HG03175 (cell line): Measurements from ENCODE around the gene NALCN.
"Not testable (repeated sequence)": the region's sequence is repeated elsewhere in the genome, so short reads cannot be mapped to it uniquely, and the experiment has no call there.

ENCODE experiments used
- ATAC-seq: cut with Tn5 transposase; IDR thresholded peaks from one replicate; pipeline ENCODE4 v1.9.1; 2021; ENCODE audit warnings: mild to moderate bottlenecking, moderate library complexity; ENCODE audit not compliant: unreplicated experiment

The NALCN gene

DNA sequence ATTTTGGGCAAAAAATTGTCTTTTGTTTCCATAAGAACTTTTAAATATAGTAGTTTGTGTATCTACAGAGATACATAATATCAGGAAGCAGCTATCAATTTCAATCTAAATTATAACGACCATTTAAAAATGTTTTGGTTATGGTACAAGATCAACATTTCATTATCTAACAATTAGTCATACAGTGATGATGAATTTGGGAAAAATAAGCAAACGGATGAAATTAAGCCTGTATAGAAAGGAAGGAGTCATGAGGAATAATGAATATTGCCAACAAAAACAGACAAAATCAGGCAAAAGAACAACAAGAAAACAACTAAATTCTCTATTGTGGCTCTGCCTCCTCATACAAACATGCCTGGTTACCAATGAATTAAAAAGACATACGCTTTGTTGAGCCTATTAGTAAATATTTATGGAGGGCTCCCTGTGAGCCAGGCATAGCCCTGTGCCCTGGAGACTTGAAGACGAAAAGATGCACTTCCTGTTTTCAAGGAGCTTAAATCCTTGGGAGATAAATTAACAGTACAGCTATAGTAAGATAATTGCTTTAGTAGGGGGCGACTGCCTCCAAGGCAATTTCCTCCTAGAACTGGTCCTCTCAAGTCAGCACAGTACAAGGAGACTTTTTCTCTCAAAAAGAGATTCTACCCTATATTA, 73.0 kb downstream of the NALCN start:
- ATAC-seq = no peak

DNA sequence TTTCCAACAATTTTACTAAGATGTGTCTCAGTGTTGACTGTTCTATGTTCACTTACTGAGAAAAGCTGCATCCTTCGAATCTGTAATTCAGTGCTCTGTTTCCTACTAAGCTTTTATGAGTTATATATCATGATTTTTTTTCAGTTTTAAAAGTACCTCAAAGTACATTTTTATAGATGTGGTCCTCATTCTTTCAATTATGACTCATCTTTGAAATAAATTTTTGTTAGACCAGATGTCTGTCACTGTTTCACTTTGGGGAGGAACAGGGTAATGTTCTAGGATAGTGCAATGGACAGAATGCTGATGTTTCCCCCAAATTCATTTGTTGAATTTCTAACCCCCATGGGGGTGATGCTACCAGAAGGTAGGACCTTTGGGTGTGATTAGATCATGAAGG, 74.8 kb downstream of the NALCN start:
- no peak for ATAC-seq

DNA sequence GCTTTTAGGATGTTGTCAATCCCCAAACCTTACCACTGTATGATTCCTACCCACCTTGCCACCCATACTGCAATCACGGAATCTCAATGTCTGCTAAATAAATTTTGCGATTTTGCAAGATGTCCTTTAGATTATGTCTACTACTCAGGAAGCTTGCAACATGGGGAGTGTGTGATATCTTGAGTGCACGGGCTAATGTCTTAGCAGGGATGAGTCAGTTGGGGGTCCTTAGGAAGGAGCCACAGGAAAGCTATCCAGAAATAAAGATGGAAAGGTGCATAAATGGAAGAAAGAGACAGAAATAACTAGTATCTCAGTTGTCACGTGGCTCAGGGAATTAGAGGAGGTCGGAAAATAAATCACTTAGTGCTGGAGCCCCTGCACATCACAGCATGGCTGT, 77.1 kb downstream of the NALCN start:
- ATAC-seq = no peak

DNA sequence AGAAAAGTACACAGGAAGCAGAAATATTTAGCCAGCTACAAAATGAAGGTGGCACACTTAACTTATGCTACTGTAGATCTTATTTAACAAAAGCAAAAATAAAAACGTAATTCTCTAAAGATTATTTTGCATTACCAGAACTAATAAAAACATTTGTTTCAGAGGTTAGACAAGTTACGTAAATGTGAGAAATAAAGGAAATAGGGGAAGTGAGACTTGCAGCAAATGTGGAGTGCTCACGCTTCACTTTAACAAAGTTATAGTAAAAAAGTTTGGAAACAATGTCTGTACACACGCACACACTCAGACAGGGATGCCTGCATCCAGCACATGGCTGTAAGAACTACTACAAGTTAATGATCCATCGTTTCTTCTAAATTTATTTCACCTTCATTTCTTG, 83.7 kb downstream of the NALCN start:
- no peak for ATAC-seq

DNA sequence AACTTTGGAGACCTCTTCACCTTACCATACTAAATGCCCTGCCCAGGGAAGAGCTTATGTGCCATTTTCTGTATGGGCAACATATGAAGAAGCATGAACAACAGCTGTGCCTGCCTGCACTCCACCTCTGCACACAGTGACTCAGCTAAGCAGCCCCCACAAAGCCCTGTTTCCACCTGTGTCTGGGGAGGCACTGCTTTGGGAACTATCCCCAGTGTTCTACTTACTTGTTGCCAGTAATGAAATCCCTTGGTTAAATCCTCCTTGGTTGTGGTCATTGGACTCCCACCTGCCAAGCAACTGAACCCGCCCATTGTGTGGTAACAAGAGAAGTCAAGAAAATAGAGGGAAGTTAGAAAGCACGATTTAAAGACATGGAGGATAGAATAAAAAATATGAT, 84.6 kb downstream of the NALCN start:
- ATAC-seq = no peak

DNA sequence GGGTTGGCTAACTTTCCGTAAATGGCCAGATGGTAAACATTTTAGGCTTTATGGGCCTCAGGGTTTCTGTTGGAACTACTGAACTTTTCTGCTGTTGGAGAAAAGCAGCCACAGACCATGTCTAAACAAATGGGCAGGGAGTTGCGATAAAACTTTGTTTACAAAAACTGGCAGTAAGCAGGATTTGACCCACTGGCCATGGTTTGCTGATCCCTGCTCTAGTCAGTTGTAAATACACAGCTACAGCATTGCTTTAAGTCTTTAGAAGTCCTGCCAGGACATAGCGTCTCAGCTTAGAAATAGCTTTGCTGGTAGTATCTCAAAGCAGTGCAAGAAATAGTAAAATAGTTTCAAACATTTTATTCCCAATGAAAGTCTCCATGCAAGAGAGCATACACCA, 88.4 kb downstream of the NALCN start:
- no peak for ATAC-seq

DNA sequence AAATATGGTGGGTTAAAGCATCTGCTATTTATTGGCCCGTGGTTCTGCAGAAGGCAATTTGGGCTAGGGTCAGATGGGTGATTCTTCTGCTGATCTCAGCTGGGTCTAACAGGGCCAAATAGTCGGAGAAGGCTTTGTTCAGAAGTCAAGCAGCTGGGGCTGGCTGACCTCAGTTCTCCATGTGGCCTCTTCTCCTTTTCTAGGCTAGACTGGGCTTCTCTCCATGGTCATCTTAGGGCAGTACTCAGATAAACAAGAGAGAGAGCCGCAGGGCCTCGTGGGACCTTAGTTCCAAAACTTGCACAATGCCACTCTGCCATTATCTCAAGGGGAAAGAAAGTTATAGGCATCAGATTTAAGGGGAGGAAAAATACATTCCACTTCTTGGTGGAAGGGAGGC, 89.6 kb downstream of the NALCN start:
- no peak for ATAC-seq

DNA sequence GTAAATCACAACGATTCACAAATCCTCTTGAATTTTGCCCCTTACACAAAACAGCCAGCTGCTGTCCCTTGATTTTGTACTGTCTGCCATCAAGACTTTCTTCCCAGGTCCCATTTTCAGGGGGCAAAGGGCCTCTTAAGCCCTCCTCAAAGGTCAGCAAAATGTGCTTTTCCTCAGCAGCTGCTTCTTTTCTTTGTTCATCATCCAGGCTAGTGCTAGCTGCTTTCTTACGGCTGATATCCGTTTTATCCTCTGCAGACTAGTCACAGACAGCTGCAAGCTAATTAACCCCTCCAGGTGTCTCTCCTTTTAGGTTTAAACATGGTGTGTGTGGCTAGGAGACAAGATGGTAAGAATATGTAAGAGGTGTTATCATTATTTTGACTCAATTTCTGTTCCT, 90.9 kb downstream of the NALCN start:
- no peak for ATAC-seq

DNA sequence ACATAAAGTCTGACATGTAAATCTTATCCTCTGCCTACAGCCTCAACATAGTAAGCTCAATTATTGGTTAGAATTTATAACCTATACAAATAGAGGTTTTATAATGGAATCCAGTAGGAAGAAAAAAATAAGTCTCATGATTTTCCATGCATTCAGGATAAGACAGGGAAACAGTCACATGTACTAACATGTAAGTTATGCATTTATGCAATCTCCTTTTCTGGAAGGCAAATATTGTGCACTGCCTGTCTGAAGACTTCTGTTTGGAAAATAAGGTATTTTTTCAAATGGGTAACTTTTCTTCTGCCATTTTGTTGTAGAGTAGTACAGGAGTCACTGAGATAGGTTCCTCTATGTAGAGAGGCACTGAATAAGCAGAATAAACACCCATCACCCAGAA, 92.7 kb downstream of the NALCN start:
- ATAC-seq = no peak

DNA sequence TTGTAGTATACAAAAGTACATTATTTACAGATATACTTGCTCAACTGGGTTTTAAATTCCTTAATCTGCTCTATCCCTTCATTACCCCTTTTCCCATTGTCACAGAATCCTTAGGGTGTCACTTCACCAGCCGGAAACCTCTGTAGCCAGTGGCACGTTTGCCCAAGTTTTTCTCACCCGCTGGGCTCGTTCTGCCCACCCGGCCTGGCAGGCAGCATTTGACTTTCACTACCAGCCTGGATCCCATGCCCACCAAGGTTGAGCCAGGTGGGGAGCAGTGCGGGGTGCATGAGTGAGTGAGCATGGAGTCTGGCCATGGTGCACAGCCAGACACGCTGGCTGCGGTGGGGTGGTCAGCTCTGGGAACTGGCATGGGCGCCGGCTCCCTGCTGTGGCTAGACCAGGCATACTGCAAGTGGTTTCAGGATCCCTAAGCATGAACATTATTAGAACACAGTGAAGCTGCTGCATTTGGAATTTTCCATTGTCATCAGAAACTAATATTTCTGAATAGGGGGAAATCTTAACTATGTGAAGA, 98.3 kb downstream of the NALCN start:
- no peak for ATAC-seq

DNA sequence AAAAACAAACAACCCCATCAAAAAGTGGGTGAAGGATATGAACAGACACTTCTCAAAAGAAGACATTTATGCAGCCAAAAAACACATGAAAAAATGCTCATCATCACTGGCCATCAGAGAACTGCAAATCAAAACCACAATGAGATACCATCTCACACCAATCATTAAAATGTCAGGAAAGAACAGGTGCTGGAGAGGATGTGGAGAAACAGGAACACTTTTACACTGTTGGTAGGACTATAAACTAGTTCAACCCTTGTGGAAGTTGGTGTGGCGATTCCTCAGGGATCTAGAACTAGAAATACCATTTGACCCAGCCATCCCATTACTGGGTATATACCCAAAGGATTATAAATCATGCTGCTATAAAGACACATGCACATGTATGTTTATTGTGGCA, 102.8 kb downstream of the NALCN start:
- not testable (repeated sequence) for ATAC-seq

DNA sequence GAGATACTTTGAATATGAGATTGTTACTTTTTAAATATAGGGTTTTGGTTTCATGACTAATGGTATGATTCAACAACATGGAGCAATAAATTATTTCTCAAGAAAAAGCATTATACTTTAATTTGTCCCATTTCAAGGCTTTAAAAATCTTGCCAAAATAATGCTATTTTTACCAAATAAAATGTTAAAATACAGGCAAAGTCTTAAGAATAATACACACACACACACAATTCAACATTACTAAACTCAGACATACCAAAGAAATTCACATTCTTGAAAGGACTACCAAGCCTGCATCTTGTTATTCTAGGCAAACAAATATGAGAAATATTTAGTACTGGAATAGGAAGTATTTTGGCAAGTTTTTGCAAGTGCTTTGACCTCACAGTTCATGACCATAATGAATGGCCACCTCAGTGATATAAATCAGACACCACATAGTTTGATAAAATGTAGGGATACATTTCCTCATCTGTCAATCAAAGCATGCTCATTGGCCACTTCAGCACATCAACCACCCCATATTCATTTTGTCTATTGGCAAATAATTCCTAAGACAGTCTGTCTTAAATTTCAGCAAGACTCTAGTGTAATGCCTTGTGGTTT, 107.2 kb downstream of the NALCN start:
- ATAC-seq = no peak

DNA sequence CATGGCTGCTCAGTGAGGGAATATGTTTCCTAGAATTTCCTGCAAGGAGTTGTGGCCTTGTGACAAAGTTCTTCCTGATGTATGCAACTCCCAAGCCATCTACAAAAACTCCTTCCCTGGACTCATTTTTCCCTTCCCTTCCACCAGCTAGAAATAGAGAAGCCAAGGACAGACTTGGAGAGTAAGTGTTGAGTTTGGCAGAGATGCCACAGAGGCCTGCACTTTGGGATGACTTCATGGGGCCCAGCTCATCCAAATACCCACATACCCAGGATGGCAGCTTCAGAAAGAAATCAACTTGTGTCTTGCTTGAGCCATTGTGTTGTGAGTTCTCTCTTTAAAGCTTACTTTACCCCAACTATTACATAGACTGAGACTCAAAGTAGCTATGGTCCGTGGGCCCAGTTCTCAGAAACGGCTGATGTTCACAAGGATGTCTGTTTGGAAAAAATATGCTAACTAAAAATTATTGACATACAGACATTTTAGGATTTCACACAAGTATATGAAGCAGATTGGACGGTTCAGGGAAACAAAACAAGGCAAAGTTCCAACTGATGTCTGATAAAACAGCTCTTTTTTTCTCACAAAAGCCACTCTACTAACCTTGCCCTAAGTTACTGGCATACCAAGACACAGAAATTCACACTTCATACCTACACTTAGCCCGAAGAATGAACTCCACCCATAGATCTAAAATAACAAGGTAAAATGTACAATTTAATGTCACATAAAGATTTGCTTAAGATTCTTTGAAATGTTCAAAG, 107.9 kb downstream of the NALCN start:
- no peak for ATAC-seq

DNA sequence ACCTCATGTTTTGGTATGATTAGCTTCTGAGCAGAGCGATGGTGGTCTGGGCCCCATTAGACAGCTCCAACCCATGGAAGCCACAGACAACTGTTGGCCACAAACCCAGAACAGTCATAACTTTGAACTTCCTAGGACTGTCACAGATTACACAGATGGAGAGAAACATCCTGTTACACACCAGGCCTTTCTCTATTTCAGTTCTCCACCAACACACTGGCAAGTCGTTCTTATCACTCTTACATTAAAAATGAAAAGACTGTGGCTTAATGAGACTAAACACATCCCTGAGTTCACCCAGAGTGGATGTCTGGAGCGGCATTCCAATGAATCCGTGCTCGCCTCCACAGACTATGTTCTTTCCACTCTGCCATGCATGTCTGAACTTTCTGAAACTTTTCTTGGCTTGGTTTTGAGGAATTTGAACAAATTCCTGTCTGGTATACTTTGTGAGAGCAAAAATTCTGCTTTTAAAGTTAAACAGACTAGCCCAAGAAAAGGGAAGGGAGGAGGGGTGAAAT, 109.1 kb downstream of the NALCN start:
- ATAC-seq = no peak

DNA sequence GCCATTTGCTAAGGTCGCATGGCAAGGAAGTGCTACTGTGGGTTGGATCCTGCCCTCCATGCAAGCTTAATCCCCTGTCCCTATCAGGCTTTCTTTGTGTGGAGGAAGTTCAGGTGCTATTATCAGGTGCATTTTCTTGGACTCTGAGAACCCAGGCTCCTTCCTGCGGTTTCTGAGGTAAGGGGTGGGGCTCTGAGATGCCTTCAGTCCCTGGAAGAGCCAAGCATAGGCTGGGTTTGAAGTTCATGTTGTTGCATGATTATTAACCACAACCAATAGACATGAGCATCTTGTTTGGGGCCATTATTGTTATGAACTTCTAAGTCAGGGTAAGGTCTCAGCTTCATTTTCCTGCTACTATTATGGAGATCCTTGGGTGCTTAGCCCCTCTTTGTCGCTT, 109.5 kb downstream of the NALCN start:
- no peak for ATAC-seq

DNA sequence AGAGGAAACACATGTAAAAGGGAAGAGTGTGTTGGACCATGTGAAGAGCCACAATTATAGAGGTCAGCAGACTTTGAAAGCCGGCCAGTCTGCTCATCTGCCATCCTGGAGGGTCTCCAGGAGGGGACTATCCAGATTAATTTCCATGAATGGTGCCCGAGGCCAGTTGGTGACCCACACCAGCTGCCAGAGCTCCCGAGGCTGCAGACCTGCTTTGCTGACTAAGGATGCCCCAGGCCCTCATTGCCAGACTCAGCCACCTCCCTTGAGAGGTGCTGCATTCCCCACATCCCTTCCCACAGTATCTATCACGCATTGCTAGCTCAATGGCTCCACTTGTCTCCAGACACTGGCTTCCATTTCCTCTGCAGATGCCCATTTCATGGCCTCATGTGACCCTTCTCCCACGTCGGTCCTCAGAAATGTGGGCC, 110.3 kb downstream of the NALCN start:
- ATAC-seq = no peak

DNA sequence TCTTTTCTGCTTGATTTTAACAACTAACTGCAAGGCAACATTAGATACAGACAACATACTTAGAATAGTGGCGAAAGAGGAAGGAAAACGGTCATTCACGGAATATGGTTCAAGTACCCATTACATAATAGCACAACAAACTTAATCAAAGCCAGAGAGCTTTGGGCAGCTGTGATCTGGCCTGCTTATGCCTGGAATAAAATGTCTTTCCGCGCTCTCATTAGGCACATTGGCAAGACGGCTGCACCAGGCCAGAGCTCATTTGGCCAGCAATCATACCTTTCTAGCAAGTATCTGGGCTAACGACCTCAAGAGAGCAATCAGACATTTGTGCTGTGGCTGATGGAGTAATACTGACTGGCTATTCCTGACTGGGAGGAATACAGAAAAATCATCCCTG, 112.8 kb downstream of the NALCN start:
- ATAC-seq = no peak

DNA sequence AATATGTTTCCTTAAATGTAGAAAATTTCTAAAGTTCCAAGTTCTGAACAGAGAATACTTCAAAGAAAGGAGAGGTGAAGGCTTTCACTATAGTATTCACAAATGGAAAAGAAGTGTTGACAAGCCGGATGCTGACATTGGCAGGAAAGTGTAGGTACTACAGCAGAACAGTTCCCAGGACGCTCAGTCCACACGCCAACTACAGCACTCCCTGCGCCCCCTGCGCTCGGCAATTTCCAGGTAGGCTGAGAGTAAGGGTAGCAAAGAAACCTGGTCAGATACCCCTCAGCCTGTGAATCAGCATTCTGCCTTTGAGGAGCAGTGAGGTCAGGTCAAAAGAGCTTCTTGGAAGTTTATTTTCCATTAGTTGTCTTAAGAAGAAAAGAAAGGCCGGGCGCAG, 115.3 kb downstream of the NALCN start:
- no peak for ATAC-seq

DNA sequence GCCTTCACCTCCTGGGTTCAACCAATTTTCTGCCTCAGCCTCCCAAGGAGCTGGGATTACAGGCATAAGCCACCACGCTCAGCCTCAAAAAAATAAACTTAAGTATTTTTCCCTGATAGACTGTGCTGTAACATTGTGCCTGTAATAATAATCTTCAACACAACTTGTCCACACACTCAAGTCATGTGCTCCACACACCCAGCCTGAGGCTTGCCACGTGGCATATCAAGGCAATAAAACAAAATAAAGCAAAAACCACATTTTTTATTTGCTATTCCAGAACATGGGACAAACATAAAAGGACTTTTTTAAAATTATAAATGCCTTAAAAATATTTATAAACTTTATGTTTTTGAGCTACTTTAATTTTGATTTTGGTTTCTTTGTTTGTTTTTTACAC, 115.8 kb downstream of the NALCN start:
- no peak for ATAC-seq

DNA sequence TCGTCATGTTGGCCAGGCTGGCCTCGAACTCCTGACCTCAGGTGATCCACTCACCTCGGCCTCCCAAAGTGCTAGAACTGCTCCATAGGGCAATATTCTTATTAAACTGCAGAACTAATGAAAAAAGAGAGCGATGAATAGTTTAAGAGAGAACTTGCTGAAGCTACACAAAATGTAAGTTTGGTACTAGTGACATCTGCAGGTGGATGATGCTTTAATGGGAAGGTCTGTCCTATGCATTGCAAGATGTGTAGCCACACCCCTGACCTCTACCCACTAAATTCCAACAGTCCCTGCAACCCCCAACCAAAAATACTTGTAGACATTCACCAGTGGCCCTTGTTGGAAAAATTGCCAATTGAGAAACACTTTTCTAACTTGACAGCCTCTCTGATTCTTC, 117.8 kb downstream of the NALCN start:
- ATAC-seq = no peak

DNA sequence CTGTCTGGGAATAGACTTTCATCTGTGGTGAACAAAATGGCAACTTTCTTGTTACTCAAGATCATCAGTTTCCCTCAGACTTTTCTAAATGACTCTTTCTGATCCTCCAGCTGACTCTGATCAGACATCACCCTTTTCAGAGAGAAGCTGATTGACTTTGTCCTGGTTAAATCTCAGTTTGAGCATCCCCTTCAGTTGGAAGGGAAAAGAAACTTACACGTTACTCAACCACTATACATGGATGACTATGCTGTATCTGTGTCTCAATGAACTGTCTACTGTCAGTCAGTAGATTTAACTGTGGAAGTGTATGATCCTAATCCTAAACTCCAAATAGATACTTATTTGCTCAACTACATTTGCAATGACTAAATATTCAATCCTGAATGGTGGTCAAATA, 118.5 kb downstream of the NALCN start:
- ATAC-seq = no peak

DNA sequence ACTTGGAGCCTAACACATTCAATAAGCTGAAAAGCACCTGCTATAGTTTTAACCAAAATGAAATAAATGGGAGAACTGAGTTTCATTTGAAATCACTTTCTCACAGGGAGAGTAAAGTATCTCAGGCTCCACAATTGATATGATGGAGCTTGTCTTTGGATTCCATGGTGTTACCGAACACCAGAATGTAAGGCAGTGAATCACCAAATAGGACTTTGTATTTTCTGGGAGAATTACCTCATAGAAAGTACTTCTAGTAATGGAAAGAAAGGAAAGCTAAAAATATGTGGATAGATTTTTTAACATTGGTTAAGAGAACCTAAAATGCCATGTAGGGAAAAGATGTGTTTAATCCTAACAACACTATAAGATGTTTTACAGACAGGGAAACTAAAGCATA, 123.6 kb downstream of the NALCN start:
- ATAC-seq = no peak
